ENCODE results near the gene SIGMAR1. TPM values are rescaled to one million over a fixed set of nuclear protein-coding genes. Genes with fewer than 3 reads are reported as not detected.
A peak's percentile ranks its signal among the peaks of the same experiment; 100 is the strongest.

The SIGMAR1 gene
- total RNA-seq, 2 donors from 2014 or later: 77.0 to 131 TPM

DNA sequence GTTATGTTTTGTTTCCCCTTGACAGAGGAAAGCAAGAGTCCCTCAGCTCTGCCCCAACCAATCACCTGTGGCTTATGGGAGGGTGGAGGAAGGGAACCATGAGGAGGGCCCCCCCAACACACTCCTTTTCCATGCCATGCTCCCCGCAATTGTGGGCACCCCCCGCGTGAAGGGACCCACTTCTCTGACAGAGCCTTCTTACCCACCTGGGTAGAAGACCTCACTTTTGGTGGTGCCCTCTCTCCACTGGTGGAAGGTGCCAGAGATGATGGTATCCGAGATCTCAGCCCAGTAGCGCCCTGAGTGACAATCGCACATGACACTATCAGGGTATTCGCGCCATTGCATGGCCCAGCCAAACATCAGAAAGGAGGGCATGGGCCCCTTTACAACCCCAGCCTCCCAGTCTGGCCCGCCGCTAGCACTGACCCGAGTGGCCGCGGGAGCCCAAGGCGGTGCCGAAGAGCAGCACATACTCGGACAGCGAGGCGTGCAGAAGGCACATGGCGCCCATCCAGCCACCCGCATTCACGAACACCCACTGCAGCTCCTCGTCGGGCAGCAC is 714 bp downstream of the SIGMAR1 start:
- TF ChIP-seq, protein P1, sequence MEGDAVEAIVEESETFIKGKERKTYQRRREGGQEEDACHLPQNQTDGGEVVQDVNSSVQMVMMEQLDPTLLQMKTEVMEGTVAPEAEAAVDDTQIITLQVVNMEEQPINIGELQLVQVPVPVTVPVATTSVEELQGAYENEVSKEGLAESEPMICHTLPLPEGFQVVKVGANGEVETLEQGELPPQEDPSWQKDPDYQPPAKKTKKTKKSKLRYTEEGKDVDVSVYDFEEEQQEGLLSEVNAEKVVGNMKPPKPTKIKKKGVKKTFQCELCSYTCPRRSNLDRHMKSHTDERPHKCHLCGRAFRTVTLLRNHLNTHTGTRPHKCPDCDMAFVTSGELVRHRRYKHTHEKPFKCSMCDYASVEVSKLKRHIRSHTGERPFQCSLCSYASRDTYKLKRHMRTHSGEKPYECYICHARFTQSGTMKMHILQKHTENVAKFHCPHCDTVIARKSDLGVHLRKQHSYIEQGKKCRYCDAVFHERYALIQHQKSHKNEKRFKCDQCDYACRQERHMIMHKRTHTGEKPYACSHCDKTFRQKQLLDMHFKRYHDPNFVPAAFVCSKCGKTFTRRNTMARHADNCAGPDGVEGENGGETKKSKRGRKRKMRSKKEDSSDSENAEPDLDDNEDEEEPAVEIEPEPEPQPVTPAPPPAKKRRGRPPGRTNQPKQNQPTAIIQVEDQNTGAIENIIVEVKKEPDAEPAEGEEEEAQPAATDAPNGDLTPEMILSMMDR (IDR thresholded peaks at IDR 0.05): no peak
- Histone ChIP-seq H3K4me3 (peak overlapping the region; percentile 79), H3K27me3 (replicated peaks; ENCODE audit: insufficient read depth) (no peaks in the 10 kb centered on the region), H3K36me3 (no peaks in the 10 kb centered on the region), H3K9me3 (no peaks in the 10 kb centered on the region), H3K4me1 (ENCODE audit: control insufficient read depth in 1 of 2, low read depth in 2 of 2) (peaks cover 11 to 30% of the 10 kb centered on the region in 2 donors), H3K27ac (peak overlapping the region; percentile 74 to 87)
- ATAC-seq (ENCODE audit: insufficient number of reproducible peaks, low FRiP score, low read depth) (no peak), DNase-seq (ENCODE audit: low spot score) (no peak)

GRCh38 chr9:34635556-34635955 is 2.0 kb downstream of the SIGMAR1 start:
- H3K4me1 ChIP-seq (ENCODE audit: control insufficient read depth in 1 of 2, low read depth in 2 of 2): peaks cover 11 to 30% of the 10 kb centered on the region in 2 donors
- DNase-seq (ENCODE audit: low spot score): no peak
- no peak overlapping the region for H3K4me3 ChIP-seq
- no peak overlapping the region for H3K27ac ChIP-seq
- TF ChIP-seq, protein P1 (IDR thresholded peaks at IDR 0.05): no peak
- no peaks in the 10 kb centered on the region for H3K27me3 ChIP-seq (replicated peaks; ENCODE audit: insufficient read depth)
- no peaks in the 10 kb centered on the region for H3K36me3 ChIP-seq
- no peaks in the 10 kb centered on the region for H3K9me3 ChIP-seq
- no peak for ATAC-seq (ENCODE audit: insufficient number of reproducible peaks, low FRiP score, low read depth)

DNA sequence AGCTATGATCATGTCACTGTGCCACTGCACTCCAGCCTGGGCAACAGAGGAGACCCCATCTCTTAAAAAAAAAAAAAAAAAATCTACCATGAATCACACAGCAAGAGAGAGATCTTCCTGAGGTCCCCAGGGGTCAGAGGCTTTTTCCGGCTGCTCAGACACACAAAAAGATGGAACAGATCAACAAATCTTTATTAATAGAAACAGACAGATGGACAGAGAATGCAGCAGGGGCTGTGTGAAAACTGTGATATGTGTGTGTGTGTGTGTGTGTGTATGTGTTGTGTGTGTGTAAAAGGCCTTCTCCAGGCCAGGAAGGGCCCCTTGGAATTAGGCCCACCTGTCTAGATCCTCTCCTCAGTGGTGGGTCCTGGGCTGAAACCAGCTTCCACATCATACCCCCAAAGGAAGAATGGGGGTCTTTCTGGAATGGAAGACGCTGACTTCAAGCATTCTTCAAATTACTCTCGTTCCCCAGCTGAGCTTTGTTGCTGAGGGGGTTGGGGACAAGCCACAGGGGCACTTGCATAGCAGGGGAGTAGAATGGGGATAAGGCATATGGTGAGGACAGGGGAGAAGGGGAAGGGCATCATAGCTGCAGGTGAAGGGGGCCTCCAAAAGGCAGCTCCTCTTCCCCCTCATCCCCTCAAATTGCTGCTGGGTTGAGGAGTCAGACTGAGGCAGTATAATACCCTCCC is 2.9 kb downstream of the SIGMAR1 start:
- H3K36me3 ChIP-seq: no peaks in the 10 kb centered on the region
- peaks cover 11 to 30% of the 10 kb centered on the region in 2 donors for H3K4me1 ChIP-seq (ENCODE audit: control insufficient read depth in 1 of 2, low read depth in 2 of 2)
- H3K4me3 ChIP-seq: no peak overlapping the region
- ATAC-seq (ENCODE audit: insufficient number of reproducible peaks, low FRiP score, low read depth): no peak
- TF ChIP-seq, protein P1 (IDR thresholded peaks at IDR 0.05): no peak
- no peak for DNase-seq (ENCODE audit: low spot score)
- H3K9me3 ChIP-seq: no peaks in the 10 kb centered on the region
- no peak overlapping the region for H3K27ac ChIP-seq
- H3K27me3 ChIP-seq (replicated peaks; ENCODE audit: insufficient read depth): peaks cover 3% of the 10 kb centered on the region

GRCh38 chr9:34633851-34634550 is 3.6 kb downstream of the SIGMAR1 start:
- TF ChIP-seq, protein P1 (IDR thresholded peaks at IDR 0.05): peak; percentile 84
- no peak overlapping the region for H3K4me3 ChIP-seq
- DNase-seq (ENCODE audit: low spot score) (no peak), ATAC-seq (ENCODE audit: insufficient number of reproducible peaks, low FRiP score, low read depth) (no peak)
- peaks cover 11 to 35% of the 10 kb centered on the region in 2 donors for H3K4me1 ChIP-seq (ENCODE audit: control insufficient read depth in 1 of 2, low read depth in 2 of 2)
- no peaks in the 10 kb centered on the region for H3K36me3 ChIP-seq
- no peaks in the 10 kb centered on the region for H3K9me3 ChIP-seq
- H3K27ac ChIP-seq: no peak overlapping the region
- H3K27me3 ChIP-seq (replicated peaks; ENCODE audit: insufficient read depth): peaks cover 8% of the 10 kb centered on the region

DNA sequence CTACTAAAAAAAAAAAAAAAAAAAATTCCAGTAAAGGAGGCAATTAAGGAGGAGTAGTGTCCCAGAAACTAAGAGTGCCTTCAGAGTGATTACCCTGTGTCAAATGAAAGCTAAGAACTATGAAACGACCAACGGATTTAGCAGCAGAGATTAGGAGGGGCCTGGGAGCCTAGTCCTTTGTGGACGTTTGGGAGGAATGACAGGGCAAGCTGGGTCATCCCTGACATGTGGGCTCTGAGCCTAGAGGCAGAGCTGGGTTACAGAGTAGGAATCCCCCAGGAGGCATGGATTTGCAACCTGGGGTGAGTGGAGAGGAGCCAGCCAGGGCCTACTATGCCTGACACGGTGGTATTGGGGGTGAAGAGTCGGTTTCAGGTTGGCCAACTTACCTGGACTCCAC is 4.4 kb downstream of the SIGMAR1 start:
- DNase-seq (ENCODE audit: low spot score) (no peak), ATAC-seq (ENCODE audit: insufficient number of reproducible peaks, low FRiP score, low read depth) (no peak)
- Histone ChIP-seq H3K36me3 (no peaks in the 10 kb centered on the region), H3K27me3 (replicated peaks; ENCODE audit: insufficient read depth) (peaks cover 8% of the 10 kb centered on the region), H3K9me3 (no peaks in the 10 kb centered on the region), H3K27ac (no peak overlapping the region), H3K4me3 (no peak overlapping the region), H3K4me1 (ENCODE audit: control insufficient read depth in 1 of 2, low read depth in 2 of 2) (peaks cover 7 to 38% of the 10 kb centered on the region in 2 donors)
- TF ChIP-seq, protein P1 (IDR thresholded peaks at IDR 0.05): no peak
